Stimulated activated CD8-positive, alpha-beta memory T cell treated with anti-CD3 and anti-CD28 coated beads, Interleukin-15, amount 100 ng/mL, for 48 hours (primary cell): ENCODE data around the gene SLC2A13.
"Not testable (repeated sequence)": the region's sequence is repeated elsewhere in the genome, so short reads cannot be mapped to it uniquely, and the experiment has no call there.

Source experiments
- DNase-seq, 2 donors: peaks; one replicate each; pipeline ENCODE4 v3.0.0-alpha.2; 2020; ENCODE audit warnings: low read depth in 2 of 2

SLC2A13 gene

GRCh38 chr12:39928181-39928899 is 177.5 kb downstream of the SLC2A13 start:
- DNase-seq: no peak

GRCh38 chr12:39923364-39923763 is 182.5 kb downstream of the SLC2A13 start:
- DNase-seq: no peak

GRCh38 chr12:39922598-39922997 is 183.3 kb downstream of the SLC2A13 start:
- not testable (repeated sequence) for DNase-seq

GRCh38 chr12:39920647-39921046 is 185.2 kb downstream of the SLC2A13 start:
- DNase-seq: no peak

- no peak for DNase-seq
Observed at GRCh38 chr12:39920222-39920621, 185.7 kb downstream of the SLC2A13 start.

GRCh38 chr12:39919790-39920189 is 186.1 kb downstream of the SLC2A13 start:
- no peak for DNase-seq

GRCh38 chr12:39915249-39915648 is 190.6 kb downstream of the SLC2A13 start:
- no peak for DNase-seq

- DNase-seq: no peak
Observed at GRCh38 chr12:39912211-39912980, 193.5 kb downstream of the SLC2A13 start.

GRCh38 chr12:39906237-39906636 is 199.6 kb downstream of the SLC2A13 start:
- DNase-seq: no peak

- DNase-seq: no peak
Observed at GRCh38 chr12:39905152-39905551, 200.7 kb downstream of the SLC2A13 start.

GRCh38 chr12:39902821-39903220 is 203.1 kb downstream of the SLC2A13 start:
- no peak for DNase-seq

- no peak for DNase-seq
Observed at GRCh38 chr12:39897315-39897714, 208.6 kb downstream of the SLC2A13 start.

GRCh38 chr12:39893388-39893787 is 212.5 kb downstream of the SLC2A13 start:
- not testable (repeated sequence) for DNase-seq

GRCh38 chr12:39892146-39892545 is 213.7 kb downstream of the SLC2A13 start:
- DNase-seq: no peak

- DNase-seq: no peak
Observed at GRCh38 chr12:39887856-39888255, 218.0 kb downstream of the SLC2A13 start.

- DNase-seq: no peak
Observed at GRCh38 chr12:39886106-39886505, 219.8 kb downstream of the SLC2A13 start.

- DNase-seq: no peak
Observed at GRCh38 chr12:39884616-39885125, 221.2 kb downstream of the SLC2A13 start.

- no peak for DNase-seq
Observed at GRCh38 chr12:39883411-39883810, 222.5 kb downstream of the SLC2A13 start.

- no peak for DNase-seq
Observed at GRCh38 chr12:39878753-39879152, 227.1 kb downstream of the SLC2A13 start.

GRCh38 chr12:39875721-39876120 is 230.2 kb downstream of the SLC2A13 start:
- no peak for DNase-seq

GRCh38 chr12:39874785-39875184 is 231.1 kb downstream of the SLC2A13 start:
- DNase-seq: no peak

- no peak for DNase-seq
Observed at GRCh38 chr12:39873065-39873464, 232.8 kb downstream of the SLC2A13 start.

- no peak for DNase-seq
Observed at GRCh38 chr12:39872425-39872824, 233.5 kb downstream of the SLC2A13 start.
